ENCODE measurements around the gene TTYH1. TPM values are rescaled to one million over a fixed set of nuclear protein-coding genes. Genes with fewer than 3 reads are reported as not detected.
A peak's percentile ranks its signal among the peaks of the same experiment; 100 is the strongest.

Gene TTYH1
- total RNA-seq, 1 donor from 2014 or later: 1.5 TPM

DNA sequence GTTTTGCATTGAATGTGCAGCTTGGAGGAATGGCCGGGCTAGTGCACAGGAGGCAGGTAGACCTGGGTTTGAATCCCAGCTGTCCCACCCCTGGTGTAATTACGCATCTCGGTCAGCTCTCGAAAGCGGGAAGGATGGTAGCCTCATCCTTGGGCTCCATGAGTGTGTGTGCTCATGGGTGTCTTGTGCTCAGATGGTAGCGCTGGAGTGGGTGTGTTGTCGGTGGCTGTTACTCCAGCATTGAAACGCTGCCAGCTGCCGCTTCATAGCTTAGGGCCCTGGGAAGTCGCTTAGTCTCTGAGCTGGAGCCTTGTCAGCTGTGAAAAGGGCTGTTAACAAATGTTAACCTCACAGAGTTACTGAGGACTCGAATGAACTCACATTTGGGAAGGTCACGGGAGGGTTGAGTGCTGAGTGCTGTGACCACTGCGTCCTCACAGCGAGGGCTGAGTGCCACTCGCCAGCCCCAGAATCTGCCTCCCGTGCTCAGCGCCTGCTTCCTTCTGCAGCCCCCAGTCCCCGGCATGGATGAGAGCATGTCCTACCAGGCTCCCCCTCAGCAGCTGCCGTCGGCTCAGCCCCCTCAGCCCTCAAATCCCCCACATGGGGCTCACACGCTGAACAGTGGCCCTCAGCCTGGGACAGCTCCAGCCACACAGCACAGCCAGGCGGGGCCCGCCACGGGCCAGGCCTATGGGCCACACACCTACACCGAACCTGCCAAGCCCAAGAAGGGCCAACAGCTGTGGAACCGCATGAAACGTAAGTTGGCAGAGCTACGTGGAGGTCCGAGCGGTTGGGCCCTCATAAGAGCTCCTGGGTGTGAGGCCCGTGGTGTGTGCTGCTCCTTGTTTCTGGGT lies 38.9 kb downstream of the TTYH1 start:
- no peak for DNase-seq
- intact Hi-C loops (cut with DNase I): no loop called here

DNA sequence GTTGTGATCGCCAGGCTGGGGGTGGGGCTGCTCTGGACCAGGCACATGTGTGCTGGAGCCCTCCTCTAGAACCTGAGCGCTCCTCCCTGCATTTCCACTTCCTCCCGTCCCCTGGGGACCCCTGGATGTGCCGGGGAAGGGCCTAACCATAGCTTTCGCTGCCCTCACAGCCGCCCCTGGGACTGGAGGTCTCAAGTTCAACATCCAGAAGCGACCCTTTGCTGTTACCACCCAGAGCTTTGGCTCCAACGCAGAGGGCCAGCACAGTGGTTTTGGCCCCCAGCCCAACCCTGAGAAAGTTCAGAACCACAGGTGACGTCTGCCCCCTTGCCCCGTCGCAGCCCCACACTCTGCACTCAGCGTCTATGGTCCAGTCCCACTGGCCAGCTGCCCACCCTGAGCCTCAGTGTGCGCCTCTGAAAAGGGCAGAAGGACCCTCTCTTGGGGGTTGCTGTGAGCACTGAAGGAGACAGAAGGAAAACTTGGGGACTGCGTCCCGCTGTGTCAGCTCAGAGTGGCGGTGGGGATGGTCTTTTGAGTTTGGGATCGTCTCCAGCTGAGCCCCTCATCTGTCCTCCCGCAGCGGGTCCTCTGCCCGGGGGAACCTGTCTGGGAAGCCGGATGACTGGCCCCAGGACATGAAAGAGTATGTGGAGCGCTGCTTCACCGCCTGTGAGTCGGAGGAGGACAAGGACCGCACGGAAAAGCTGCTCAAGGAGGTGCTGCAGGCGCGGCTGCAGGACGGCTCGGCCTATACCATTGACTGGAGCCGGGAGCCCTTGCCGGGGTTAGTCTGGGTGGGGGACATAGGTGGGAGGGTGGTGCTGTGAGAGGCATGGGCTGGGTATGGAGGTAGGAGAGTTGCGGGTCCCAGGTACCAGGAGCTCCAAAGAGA lies 39.8 kb downstream of the TTYH1 start:
- ATAC-seq (ENCODE audit: poor library complexity): no peak
- DNase-seq: no peak
- intact Hi-C loops (cut with DNase I): no loop called here

More for the DNA sequence above, 38.9 kb downstream of the TTYH1 start:
- no peak for ATAC-seq (ENCODE audit: poor library complexity)

DNA sequence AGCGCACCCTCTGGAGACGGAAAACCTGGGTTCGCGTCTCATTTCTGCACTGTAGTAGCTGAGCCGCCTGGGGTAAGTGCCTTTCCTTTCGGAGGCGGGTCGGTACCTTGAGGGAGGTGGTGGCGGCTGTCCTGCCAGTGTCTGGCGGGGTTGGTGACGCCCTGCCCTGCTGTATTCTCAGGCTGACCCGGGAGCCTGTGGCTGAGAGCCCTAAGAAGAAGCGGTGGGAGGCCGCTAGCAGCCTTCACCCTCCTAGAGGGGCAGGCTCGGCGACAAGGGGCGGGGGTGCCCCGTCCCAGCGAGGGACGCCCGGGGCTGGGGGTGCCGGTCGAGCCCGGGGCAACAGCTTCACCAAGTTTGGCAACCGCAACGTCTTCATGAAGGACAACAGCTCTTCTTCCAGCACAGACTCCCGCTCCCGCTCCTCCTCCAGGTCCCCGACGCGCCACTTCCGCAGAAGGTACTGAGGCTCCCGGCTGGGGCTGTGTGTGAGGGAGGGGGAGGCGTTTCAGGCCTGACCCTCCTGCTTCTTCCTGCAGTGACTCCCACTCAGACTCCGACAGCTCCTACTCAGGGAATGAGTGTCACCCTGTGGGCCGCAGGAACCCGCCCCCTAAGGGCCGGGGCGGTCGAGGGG lies 40.6 kb downstream of the TTYH1 start:
- ATAC-seq (ENCODE audit: poor library complexity) (no peak), DNase-seq (no peak)
- intact Hi-C loops (cut with DNase I): no loop called here

DNA sequence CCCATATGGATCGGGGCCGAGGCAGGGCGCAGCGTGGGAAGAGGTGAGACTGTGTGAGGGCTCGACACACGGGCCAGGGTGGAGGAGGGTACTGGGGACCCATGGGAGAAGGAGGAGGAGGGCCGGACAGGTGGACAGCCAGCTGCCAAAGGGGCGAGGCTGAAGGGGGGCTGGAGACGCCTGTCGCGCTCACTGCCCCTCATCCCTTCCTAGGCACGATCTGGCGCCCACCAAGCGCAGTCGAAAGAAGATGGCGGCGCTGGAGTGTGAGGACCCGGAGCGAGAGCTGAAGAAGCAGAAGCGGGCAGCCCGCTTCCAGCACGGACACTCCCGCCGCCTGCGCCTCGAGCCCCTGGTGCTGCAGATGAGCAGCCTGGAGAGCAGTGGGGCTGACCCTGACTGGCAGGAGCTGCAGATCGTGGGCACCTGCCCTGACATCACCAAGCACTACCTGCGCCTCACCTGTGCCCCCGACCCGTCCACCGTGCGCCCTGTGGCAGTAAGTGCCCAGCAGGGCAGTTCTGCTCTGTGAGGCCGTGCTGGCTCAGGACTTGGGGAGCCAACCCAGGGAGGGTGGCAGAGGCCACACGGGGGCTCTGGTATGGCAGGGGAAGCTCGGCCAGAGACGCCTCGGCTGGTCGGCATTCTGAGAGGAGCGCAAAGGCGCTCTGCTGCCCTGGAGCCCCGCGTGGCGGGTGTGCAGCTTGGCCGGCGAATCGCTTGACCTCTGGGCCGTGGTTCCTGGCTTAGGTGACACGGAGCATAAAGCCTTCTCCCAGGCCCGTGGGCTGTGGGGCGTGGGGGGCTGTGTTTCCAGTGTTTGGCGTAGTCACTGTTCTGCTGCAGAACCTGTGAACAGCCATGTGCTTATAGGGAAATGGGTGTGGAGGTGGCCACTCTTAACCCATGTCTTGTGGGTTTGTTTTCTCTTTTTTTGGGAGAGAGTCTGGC lies 41.4 kb downstream of the TTYH1 start:
- intact Hi-C loops (cut with DNase I): no loop called here
- ATAC-seq (ENCODE audit: poor library complexity) (no peak), DNase-seq (no peak)

DNA sequence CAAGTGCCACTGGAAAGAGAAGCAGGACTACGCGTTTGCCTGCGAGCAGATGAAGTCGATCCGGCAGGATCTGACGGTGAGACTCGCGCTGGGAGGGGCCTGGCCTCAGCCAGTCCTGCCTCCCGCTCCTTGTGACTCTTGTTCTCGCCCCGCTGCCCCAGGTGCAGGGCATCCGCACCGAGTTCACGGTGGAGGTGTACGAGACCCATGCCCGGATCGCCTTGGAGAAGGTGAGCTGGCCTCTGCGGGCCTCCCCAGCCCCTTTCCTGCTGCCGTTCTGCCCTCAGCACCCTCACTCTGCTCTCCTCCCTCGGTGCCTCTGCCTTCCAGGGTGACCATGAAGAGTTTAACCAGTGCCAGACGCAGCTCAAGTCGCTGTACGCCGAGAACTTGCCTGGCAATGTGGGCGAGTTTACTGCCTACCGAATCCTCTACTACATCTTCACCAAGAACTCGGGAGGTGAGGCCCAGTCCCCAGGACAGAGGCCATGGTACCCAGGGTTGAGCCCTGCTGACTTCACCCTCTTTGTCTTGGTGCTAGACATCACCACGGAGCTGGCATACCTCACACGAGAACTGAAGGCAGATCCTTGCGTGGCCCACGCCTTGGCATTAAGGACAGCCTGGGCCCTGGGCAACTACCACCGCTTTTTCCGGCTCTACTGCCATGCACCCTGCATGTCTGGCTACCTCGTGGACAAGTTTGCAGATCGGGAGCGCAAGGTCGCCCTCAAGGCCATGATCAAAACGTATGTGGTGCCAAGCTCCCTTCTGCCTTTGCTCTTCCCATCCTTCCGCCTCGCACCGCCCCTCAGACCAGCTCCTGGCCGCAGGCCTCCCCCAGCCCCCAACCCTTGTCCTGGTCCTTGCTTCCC lies 42.7 kb downstream of the TTYH1 start:
- DNase-seq (no peak), ATAC-seq (ENCODE audit: poor library complexity) (no peak)
- intact Hi-C loops (cut with DNase I): no loop called here

DNA sequence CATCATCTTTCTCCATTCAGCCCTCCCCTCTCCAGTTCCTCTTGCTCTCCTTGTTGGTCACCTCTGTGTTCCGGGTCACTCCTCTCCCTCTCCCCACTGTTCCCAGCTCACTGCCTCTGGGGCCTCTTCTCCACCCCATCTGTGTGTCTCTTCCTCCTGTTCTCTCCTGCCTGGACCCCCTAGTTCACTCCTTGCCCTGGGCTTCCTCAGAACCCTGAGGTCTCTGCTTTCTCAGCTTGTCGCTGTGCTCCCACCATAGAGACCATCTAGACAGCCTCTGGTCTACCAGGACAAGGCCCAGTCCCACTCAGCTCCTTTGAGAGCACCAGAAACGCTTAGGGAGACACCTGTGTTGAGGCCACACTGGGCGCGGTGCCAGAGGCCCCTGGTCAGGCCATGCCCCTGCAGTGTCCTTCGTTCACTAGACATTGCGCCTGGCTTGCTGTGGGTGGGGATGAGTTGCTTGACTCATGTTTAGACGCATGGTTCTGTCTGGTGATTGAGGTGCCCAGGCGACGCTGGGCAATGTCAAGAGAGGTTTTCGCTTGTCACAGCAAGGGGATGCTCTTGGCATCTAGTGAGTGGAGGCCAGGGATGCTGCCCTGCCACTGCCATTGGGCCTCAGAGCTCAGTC lies 43.5 kb downstream of the TTYH1 start:
- peak; percentile 54 for DNase-seq
- intact Hi-C loops (cut with DNase I): no loop called here
- no peak for ATAC-seq (ENCODE audit: poor library complexity)

DNA sequence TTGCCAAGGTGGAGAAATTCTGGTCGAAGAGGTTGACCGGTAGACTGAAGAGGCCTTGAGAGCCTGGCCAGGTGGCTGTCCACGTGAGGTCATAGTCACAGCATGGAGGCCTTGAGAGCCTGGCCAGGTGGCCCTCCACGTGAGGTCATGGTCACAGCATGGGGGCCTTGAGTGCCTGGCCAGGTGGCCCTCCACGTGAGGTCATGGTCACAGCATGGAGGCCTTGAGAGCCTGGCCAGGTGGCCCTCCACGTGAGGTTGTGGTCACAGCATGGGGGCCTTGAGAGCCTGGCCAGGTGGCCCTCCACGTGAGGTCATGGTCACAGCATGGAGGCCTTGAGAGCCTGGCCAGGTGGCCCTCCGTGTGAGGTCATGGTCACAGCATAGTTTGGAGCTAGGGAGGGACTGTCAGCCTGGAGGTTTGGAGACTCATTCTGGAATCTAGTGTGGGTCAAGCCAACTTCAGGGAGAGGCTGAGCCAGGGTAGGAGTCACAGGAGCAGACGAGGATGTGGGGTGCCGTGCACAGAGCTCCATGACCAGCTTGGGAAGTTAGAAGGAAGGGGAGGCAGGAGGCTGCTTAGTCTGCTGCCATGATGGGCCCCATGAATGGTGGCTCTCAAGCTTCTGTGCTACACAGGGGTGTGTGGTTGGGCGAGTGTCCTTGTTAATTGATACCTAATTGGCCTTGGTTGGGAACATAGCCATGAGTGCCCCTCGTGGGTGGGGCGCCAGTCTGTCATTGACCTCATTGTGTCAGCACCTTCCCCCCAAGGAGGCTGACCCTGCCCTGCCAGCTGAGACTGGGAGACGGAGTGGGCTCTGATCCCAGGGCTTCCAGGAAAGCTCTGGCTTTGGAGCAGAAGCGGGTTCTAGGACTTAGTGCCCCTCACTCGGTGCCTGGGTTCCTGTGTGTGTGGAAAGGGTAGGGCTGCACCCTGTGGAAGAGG lies 44.3 kb downstream of the TTYH1 start:
- ATAC-seq (ENCODE audit: poor library complexity) (no peak), DNase-seq (no peak)
- intact Hi-C loops (cut with DNase I): no loop called here

DNA sequence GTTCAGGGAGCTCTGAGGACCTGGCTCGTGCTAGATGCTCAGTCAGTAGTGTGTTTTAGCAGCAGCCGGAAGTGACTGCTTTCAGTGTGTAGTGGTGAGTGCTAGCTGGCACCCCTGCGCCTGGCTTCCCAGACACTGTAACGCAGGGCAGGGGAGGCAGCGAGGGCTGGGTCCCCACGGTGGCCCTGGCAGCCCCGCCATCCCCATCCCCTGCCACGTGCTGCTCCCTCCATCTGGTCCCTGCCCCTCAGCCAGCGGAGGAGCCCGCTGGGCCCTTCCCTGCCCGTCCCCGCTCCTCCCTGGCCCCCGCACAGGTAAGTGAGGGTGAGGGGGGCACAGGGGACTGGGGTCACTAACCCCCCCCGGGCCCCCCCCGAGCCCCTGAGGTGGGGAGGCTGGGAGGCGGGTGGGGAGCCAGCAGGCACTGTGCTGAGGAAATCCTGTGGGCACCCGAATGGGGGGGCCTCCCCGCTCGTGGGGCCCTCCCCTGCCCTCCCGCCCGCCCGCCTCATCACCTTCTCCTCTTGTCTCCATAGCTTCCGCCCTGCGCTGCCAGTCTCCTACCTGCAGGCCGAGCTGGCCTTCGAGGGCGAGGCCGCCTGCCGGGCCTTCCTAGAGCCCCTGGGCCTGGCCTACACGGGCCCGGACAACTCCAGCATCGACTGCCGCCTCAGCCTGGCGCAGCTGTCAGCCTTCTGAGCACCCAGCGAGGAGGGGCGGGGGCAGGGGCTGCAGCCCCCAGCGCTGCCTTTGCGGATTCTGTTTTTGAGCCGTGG lies 45.2 kb downstream of the TTYH1 start:
- no peak for ATAC-seq (ENCODE audit: poor library complexity)
- no peak for DNase-seq
- intact Hi-C loops (cut with DNase I): no loop called here

DNA sequence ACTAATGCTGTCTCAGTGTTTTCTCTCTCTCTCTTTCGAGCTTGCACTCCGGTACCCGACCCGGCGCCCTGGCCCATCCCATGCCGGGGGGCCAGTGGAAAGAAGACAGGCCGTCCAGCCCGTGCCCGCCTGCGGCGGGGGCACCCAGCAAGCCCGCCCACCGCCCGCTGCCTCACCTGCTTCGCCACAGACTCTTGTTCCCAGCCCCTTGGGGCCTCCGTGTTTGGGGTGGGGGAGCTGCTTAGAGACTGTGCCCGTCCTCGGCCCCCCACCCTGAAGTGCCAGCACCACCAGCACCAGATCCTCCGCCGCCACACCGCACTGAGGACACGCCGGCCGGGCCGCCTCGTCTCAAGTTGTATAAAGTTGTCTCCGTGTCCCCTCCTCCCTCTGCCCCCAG lies 45.9 kb downstream of the TTYH1 start:
- intact Hi-C loops (cut with DNase I): no loop called here
- ATAC-seq (ENCODE audit: poor library complexity): no peak
- no peak for DNase-seq

DNA sequence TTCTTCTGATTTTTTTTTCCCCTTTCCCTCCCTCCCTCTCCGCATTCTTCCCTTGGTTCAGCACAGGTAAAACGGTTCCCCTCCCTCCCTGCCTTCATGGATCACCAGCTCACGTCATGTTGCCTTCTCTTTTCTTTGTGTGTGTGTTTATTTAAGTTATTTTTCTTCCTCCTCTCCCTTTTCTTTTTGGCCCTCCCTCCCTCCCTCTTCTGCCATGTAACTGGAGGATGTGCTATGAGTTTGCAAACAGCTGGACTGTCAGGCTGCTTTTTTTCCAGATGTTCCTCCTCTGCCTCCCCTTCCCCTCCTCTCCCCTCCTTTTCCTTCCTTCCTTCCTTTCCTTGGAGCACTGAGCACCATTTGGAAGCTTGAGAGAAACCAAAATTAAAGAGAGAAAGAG lies 46.3 kb downstream of the TTYH1 start:
- intact Hi-C loops (cut with DNase I): no loop called here
- DNase-seq (no peak), ATAC-seq (ENCODE audit: poor library complexity) (no peak)

DNA sequence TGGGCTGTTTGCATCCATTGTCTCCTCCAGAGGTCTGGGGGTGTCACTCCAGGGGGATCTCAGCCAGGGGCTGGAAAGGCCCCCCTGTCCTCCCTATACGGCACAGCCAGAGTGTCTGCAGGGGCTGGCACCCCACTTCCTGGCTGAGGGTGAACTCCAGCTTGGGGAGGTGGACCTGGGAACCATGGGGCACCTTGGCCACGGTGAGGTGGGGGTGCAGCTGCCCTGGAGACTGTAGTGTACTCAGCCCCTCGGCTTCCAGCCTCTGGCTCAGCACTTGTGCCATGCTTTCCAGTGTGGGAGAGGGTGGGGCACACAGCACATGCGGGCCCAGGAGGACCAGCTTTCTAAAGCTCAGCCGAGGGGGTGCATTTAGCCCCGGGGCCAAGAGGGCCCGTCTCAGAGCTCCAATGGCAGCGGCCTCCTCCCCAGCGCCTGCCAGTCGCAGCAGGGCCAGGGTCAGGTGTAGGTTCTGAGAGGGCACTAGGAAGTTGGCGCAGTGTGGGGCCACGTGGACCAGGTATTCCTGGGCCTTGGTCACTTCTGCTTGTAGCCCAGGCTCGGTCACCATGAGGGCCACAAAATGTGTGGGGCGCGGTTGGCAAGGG lies 46.9 kb downstream of the TTYH1 start:
- no peak for ATAC-seq (ENCODE audit: poor library complexity)
- DNase-seq: no peak
- intact Hi-C loops (cut with DNase I): no loop called here

DNA sequence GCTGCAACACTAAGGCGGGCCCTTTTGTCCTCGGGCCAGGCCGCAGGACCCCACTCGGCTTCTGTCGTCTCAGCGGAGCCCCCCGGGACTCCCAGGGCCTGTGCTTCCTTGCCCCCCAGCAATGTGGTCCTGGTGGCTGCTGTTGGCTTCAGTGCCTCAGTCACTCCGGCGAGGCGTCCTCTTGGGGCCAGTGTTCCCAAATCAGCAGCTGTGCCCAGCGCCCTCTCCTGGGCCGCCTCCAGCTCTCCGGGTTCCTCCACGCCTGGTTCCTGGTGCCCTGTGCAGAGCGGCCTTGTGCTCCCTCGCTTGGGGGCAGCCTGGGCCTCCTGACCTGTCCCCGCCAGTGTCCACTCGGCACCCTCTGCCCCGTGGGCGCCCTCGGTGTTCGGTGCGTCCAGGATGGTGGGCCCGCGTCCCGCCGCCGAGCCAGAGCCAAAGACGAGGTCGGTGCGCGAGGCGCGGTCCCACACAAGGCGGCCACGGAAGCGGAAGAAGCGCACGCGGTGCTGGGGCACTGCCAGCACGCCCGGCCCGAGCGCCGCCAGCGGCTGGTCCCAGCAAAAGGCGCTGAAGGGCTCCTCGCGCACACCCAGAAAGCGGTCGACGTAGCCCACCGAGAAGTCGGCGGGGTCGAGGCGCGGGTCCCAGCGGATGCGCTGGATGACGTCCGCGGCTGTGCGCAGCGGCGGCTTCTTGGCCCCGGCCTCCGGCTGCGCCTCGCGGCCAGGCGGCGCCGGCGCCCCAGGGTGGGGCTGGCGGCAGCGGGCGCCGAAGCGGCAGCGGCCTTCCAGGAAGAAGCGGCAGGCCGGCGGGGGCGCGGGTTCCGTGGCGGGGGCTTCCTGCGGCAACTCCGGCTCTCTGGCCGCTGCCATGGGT lies 47.6 kb downstream of the TTYH1 start:
- DNase-seq: peak; percentile 88
- intact Hi-C loops (cut with DNase I): no loop called here
- peak; percentile 41 for ATAC-seq (ENCODE audit: poor library complexity)

DNA sequence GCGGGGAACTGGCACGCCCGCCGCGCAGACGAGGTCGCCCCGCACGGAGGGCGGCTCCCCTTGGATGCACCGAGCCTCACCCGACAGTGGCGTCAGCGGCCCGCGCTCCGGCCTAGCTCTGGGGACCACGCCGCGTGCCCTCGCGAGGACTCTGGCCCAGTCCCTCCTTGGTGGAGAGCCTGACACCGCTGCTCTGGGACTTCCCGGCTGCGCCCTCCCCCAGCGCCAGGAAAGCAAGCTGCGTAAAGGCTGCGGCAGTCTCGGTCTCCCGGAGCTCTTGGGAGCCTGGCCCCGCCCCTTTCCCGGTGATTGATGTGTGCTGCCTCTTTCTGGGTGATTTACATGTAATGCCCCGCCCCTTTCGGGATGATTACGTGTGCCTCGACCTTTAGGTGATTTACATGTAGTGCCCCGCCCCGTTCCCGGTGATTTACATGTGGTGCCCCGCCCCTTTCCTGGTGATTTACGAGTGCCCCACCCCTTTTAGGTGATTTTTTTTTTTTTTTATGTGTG lies 48.3 kb downstream of the TTYH1 start, which contains the start of gene LENG9:
LENG9 (minus strand) TSS at position 248 of the 513 bp plus-strand sequence. CDS start 252 bp downstream, outside the sequence.
- ATAC-seq (ENCODE audit: poor library complexity): peak; percentile 71
- DNase-seq: peak; percentile 99
- intact Hi-C loops (cut with DNase I): no loop called here

All from Right ventricle myocardium superior (tissue), 1 donor.